Measurements from ENCODE around the gene C11orf91. TPM values are rescaled to one million over a fixed set of nuclear protein-coding genes. Genes with fewer than 3 reads are reported as not detected.

Gene C11orf91
- total RNA-seq, 5 donors from 2014 or later (not counting 1 experiment from before 2014, with no cell fraction given): 0.95 TPM; not detected in 4

- Histone ChIP-seq H3K4me3 (ENCODE audit: control insufficient read depth in 1 of 2, extremely low read depth in 1 of 2, low read length in 1 of 2) (no peak overlapping the region), H3K36me3 (ENCODE audit: control insufficient read depth in 2 of 2, extremely low read depth in 1 of 2, insufficient read depth in 1 of 2, low read length in 1 of 2) (no peaks in the 10 kb centered on the region), H3K4me1 (ENCODE audit: control insufficient read depth in 1 of 2, extremely low read depth in 1 of 2, insufficient read depth in 2 of 2, low read length in 2 of 2) (no peaks in the 10 kb centered on the region), H3K27me3 (replicated peaks in 1 of 2; ENCODE audit: control insufficient read depth in 2 of 2, extremely low read depth in 1 of 2, insufficient read depth in 2 of 2, low read length in 1 of 2) (peaks cover 0 to 14% of the 10 kb centered on the region in 2 experiments), H3K9me3 (no peaks in the 10 kb centered on the region), H3K27ac (ENCODE audit: low read length) (no peak overlapping the region)
- Mint-ChIP-seq H3K36me3 (no peaks in the 10 kb centered on the region), H3K27ac (no peak overlapping the region), H3K9me3 (no peaks in the 10 kb centered on the region), H3K27me3 (peaks cover 23 to 29% of the 10 kb centered on the region in 2 donors), H3K4me3 (no peak overlapping the region), H3K4me1 (no peaks in the 10 kb centered on the region)
- CTCF ChIA-PET: interaction anchor here in 1 of 2 donors (0.6 kb wide), 1 partner anchor 206 kb away, joined by 6 read pairs; no protein-coding TSS in a partner anchor
- POLR2A ChIA-PET: no interaction called here
- DNase-seq (no peak), ATAC-seq (replicated peaks in 1 of 4) (no peak)
- 83% methylated on average over 1 of the region's 1 CpG for WGBS (ENCODE audit: insufficient coverage)
Observed at GRCh38 chr11:33652431-33652830, 48.2 kb downstream of the C11orf91 start.

- Mint-ChIP-seq H3K9me3 (no peaks in the 10 kb centered on the region), H3K4me1 (no peaks in the 10 kb centered on the region), H3K27ac (no peak overlapping the region), H3K4me3 (no peak overlapping the region), H3K27me3 (peaks cover 23 to 29% of the 10 kb centered on the region in 2 donors), H3K36me3 (no peaks in the 10 kb centered on the region)
- ChIA-PET CTCF (interaction anchor here in 1 of 2 donors (0.6 kb wide), 1 partner anchor 206 kb away, joined by 6 read pairs; no protein-coding TSS in a partner anchor), POLR2A (no interaction called here)
- Histone ChIP-seq H3K9me3 (no peaks in the 10 kb centered on the region), H3K4me3 (ENCODE audit: control insufficient read depth in 1 of 2, extremely low read depth in 1 of 2, low read length in 1 of 2) (no peak overlapping the region), H3K36me3 (ENCODE audit: control insufficient read depth in 2 of 2, extremely low read depth in 1 of 2, insufficient read depth in 1 of 2, low read length in 1 of 2) (no peaks in the 10 kb centered on the region), H3K27ac (ENCODE audit: low read length) (no peak overlapping the region), H3K27me3 (replicated peaks in 1 of 2; ENCODE audit: control insufficient read depth in 2 of 2, extremely low read depth in 1 of 2, insufficient read depth in 2 of 2, low read length in 1 of 2) (peaks cover 0 to 14% of the 10 kb centered on the region in 2 experiments), H3K4me1 (ENCODE audit: control insufficient read depth in 1 of 2, extremely low read depth in 1 of 2, insufficient read depth in 2 of 2, low read length in 2 of 2) (no peaks in the 10 kb centered on the region)
- ATAC-seq (replicated peaks in 1 of 4) (no peak), DNase-seq (no peak)
- WGBS (ENCODE audit: insufficient coverage): 56% methylated on average over 6 of the region's 6 CpGs
Observed at GRCh38 chr11:33651990-33652389, 48.6 kb downstream of the C11orf91 start.

- ATAC-seq (replicated peaks in 1 of 4) (no peak), DNase-seq (no peak)
- Mint-ChIP-seq H3K36me3 (no peaks in the 10 kb centered on the region), H3K9me3 (no peaks in the 10 kb centered on the region), H3K4me3 (no peak overlapping the region), H3K27me3 (peaks cover 23 to 29% of the 10 kb centered on the region in 2 donors), H3K4me1 (no peaks in the 10 kb centered on the region), H3K27ac (no peak overlapping the region)
- H3K4me3 ChIP-seq (ENCODE audit: control insufficient read depth in 1 of 2, extremely low read depth in 1 of 2, low read length in 1 of 2): no peak overlapping the region
- H3K4me1 ChIP-seq (ENCODE audit: control insufficient read depth in 1 of 2, extremely low read depth in 1 of 2, insufficient read depth in 2 of 2, low read length in 2 of 2): no peaks in the 10 kb centered on the region
- no peaks in the 10 kb centered on the region for H3K36me3 ChIP-seq (ENCODE audit: control insufficient read depth in 2 of 2, extremely low read depth in 1 of 2, insufficient read depth in 1 of 2, low read length in 1 of 2)
- H3K27me3 ChIP-seq (replicated peaks in 1 of 2; ENCODE audit: control insufficient read depth in 2 of 2, extremely low read depth in 1 of 2, insufficient read depth in 2 of 2, low read length in 1 of 2): peaks cover 0 to 10% of the 10 kb centered on the region in 2 experiments
- POLR2A ChIA-PET: no interaction called here
- no peak overlapping the region for H3K27ac ChIP-seq (ENCODE audit: low read length)
- WGBS (ENCODE audit: insufficient coverage): no CpG with 5 or more reads among the region's 4 CpGs
- CTCF ChIA-PET: no interaction called here
- no peaks in the 10 kb centered on the region for H3K9me3 ChIP-seq
Observed at GRCh38 chr11:33651555-33651954, 49.1 kb downstream of the C11orf91 start.

GRCh38 chr11:33649944-33650343 is 50.7 kb downstream of the C11orf91 start:
- no peak overlapping the region for H3K4me3 ChIP-seq (ENCODE audit: control insufficient read depth in 1 of 2, extremely low read depth in 1 of 2, low read length in 1 of 2)
- H3K27ac ChIP-seq (ENCODE audit: low read length): no peak overlapping the region
- Mint-ChIP-seq H3K27ac (no peak overlapping the region), H3K4me1 (no peaks in the 10 kb centered on the region), H3K27me3 (peaks cover 13 to 23% of the 10 kb centered on the region in 2 donors), H3K4me3 (no peak overlapping the region), H3K36me3 (no peaks in the 10 kb centered on the region), H3K9me3 (no peaks in the 10 kb centered on the region)
- H3K4me1 ChIP-seq (ENCODE audit: control insufficient read depth in 1 of 2, extremely low read depth in 1 of 2, insufficient read depth in 2 of 2, low read length in 2 of 2): no peaks in the 10 kb centered on the region
- H3K27me3 ChIP-seq (replicated peaks in 1 of 2; ENCODE audit: control insufficient read depth in 2 of 2, extremely low read depth in 1 of 2, insufficient read depth in 2 of 2, low read length in 1 of 2): peaks cover 0 to 11% of the 10 kb centered on the region in 2 experiments
- no peaks in the 10 kb centered on the region for H3K9me3 ChIP-seq
- POLR2A ChIA-PET: no interaction called here
- DNase-seq: no peak
- CTCF ChIA-PET: no interaction called here
- WGBS (ENCODE audit: insufficient coverage): no CpG with 5 or more reads among the region's 4 CpGs
- no peaks in the 10 kb centered on the region for H3K36me3 ChIP-seq (ENCODE audit: control insufficient read depth in 2 of 2, extremely low read depth in 1 of 2, insufficient read depth in 1 of 2, low read length in 1 of 2)
- ATAC-seq (replicated peaks in 1 of 4): no peak

Other genes starting within 250 kb of the C11orf91 start
- gene CD59, start 35.6 kb upstream of the C11orf91 start, total RNA-seq: 10 to 100 TPM; 34.3 to 85.8 (median 71.9) TPM
- gene FBXO3, start 73.7 kb upstream of the C11orf91 start, total RNA-seq: 10 to 100 TPM; 37.1 to 60.0 (median 41.1) TPM
- gene LMO2, start 191.2 kb upstream of the C11orf91 start, total RNA-seq: 1 to 10 TPM in 4 of 5 donors, under 1 TPM in 1; 0.85 to 2.7 (median 1.6) TPM

Data from T-cell (primary cell).